Neural crest cell (in vitro differentiated cells): ENCODE data around the gene RAD23B. TPM values are rescaled to one million over a fixed set of nuclear protein-coding genes. Genes with fewer than 3 reads are reported as not detected.
A peak's percentile ranks its signal among the peaks of the same experiment; 100 is the strongest.

Source experiments
- DNase-seq: peaks from one replicate; pipeline ENCODE4 v3.0.0; 2021; ENCODE audit warnings: low read depth, mixed read lengths, low spot score
- H3K27ac Mint-ChIP-seq: one replicate; pipeline ENCODE4 v1.8.0; 2021; ENCODE audit warnings: mild to moderate bottlenecking, mixed read lengths; ENCODE audit not compliant: unreplicated experiment
- H3K27me3 Mint-ChIP-seq: 2 replicates; pipeline ENCODE4 v1.8.0; 2021; ENCODE audit warnings: low read depth, mild to moderate bottlenecking, mixed read lengths
- H3K36me3 Mint-ChIP-seq: 2 replicates; pipeline ENCODE4 v1.8.0; 2021; ENCODE audit warnings: low read depth, mild to moderate bottlenecking, mixed read lengths
- H3K4me1 Mint-ChIP-seq: 2 replicates; pipeline ENCODE4 v1.8.0; 2021; ENCODE audit warnings: mixed read lengths
- H3K4me3 Mint-ChIP-seq: one replicate; pipeline ENCODE4 v1.8.0; 2021; ENCODE audit warnings: mild to moderate bottlenecking, mixed read lengths
- H3K9me3 Mint-ChIP-seq: 2 replicates; pipeline ENCODE4 v1.8.0; 2021; ENCODE audit warnings: mixed read lengths
- total RNA-seq: library from RNA; stranded (reverse); gene quantifications from 2 replicates; pipeline ENCODE4 v1.2.1, GENCODE V29; 2021
- TF ChIP-seq, protein P1 (sequence below): fragments of 200-600 bp; sonication (generic); conservative IDR thresholded peaks from 2 replicates; pipeline ENCODE4 v1.5.0; 2021; ENCODE audit warnings: antibody characterized with exemption, mild to moderate bottlenecking

RAD23B gene
- total RNA-seq, 1 donor from 2014 or later: 141 TPM

DNA sequence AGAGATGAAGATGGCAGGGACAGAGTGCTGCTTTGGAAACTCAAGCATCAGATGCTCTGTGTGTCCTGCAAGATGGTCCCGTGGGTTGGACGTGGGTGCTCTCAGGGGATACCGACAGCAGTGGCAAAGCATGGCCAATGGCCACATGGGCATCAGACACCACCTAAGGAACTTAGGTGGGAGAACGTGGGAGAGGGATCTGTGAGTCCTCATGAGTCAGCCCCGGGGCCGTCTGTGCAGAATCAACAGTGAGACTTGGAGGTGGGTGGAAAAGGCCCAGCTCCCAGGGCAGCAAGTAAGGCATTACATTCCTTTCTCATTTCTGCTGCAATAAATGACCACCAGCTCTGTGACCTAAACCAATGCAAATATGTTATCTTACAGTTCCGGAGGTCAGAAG, 77.0 kb downstream of the RAD23B start:
- Mint-ChIP-seq H3K4me3 (no peak overlapping the region), H3K27ac (no peak overlapping the region), H3K36me3 (no peaks in the 10 kb centered on the region), H3K27me3 (no peaks in the 10 kb centered on the region), H3K9me3 (peaks cover 2% of the 10 kb centered on the region), H3K4me1 (peaks cover 23% of the 10 kb centered on the region)
- TF ChIP-seq, protein P1, sequence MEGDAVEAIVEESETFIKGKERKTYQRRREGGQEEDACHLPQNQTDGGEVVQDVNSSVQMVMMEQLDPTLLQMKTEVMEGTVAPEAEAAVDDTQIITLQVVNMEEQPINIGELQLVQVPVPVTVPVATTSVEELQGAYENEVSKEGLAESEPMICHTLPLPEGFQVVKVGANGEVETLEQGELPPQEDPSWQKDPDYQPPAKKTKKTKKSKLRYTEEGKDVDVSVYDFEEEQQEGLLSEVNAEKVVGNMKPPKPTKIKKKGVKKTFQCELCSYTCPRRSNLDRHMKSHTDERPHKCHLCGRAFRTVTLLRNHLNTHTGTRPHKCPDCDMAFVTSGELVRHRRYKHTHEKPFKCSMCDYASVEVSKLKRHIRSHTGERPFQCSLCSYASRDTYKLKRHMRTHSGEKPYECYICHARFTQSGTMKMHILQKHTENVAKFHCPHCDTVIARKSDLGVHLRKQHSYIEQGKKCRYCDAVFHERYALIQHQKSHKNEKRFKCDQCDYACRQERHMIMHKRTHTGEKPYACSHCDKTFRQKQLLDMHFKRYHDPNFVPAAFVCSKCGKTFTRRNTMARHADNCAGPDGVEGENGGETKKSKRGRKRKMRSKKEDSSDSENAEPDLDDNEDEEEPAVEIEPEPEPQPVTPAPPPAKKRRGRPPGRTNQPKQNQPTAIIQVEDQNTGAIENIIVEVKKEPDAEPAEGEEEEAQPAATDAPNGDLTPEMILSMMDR: no peak
- DNase-seq: no peak

DNA sequence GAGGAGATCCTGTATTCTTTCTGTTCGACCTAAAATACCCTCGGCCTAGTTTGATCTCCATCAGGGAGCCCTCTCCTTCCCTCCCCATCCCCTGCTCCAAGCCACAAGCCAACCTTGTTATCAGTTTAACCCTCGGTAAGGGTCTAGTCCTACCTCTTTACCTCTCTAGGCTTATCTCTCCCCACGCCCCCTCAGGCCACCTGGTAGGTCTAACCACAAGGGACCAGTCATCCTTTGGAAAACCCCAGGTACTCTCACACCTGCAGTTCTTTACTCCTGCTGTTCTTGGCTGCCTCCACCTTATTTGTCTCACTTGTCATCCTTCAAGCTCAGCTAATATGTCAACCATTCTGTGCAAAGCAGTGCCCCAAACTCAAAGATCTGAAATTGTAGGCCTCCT, 78.7 kb downstream of the RAD23B start:
- Mint-ChIP-seq H3K4me1 (peaks cover 24% of the 10 kb centered on the region), H3K36me3 (no peaks in the 10 kb centered on the region), H3K9me3 (peaks cover 2% of the 10 kb centered on the region), H3K4me3 (no peak overlapping the region), H3K27ac (peak overlapping the region; percentile 27), H3K27me3 (no peaks in the 10 kb centered on the region)
- DNase-seq: no peak
- TF ChIP-seq, protein P1: no peak

DNA sequence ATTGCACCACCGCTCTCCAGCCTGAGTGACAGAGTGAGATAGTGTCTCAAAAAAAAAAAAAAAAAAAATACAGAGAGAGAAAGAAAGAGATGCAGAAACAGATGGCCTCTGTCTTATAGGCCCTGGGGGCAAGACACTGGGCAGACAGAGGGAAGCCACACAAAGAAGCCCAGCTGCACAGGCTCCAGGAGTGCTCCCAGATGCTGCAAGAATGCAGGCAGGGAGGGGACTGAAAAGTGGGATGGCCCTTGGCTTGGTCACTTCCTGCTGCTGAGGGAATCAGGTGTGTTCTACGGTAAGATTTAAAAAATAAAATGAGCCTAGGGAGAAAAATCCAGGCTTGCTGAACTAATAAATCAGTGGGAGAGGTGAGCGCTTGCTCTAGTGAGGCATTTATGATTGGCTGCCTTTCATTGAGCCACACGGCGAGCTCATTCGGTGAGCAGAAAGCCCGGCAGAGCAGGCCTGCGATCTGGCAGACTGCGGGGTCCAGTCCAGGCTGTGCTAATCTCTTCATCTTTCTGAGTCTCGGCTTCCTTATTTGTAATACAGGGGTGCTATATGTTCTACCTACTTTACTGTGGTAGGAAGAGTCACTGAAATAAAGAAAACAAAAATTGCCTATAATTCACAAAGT, 80.6 kb downstream of the RAD23B start:
- Mint-ChIP-seq H3K27ac (peak overlapping the region; percentile 98), H3K36me3 (no peaks in the 10 kb centered on the region), H3K4me1 (peaks cover 29% of the 10 kb centered on the region), H3K4me3 (peak overlapping the region; percentile 78), H3K27me3 (no peaks in the 10 kb centered on the region), H3K9me3 (peaks cover 2% of the 10 kb centered on the region)
- TF ChIP-seq, protein P1: no peak
- DNase-seq: peak; percentile 46

DNA sequence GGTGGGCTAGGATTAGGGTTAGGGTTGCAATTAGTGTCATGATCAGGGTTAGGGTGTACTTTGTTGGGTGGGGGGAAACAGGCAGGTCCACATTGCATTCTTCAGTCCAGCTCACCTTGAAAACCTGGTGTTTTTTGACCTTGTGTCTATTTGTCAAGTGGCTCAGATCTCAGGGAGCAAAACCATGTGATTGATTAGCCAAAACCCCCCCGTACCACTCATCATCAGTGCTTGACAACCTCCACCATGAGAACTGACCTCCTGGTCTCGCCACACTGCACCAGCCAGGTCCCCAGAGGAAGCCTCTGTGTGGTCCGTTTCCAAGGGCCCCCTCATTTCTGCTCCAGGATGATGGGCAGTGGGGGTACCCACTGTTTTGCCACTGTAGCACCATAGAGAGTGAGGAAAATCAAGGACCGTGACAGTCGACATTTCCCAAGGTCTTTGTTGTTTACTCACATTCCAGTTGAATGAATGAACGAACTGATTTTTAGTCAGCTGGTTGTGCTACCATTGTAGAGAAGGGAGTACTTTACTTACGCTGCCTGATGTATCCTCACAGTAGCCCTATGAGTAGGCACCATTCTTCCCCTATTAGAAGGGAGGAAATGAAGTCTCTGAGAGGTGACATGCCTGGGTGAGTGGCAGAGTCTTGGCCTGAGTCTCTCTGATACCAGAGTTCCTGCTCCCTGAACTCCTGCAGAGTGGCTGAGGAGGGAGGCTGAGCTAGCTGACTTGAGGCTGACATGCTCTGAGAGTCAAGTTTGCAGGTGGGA, 84.8 kb downstream of the RAD23B start:
- no peak for DNase-seq
- Mint-ChIP-seq H3K9me3 (no peaks in the 10 kb centered on the region), H3K27me3 (no peaks in the 10 kb centered on the region), H3K27ac (peak overlapping the region; percentile 3), H3K4me3 (no peak overlapping the region), H3K36me3 (no peaks in the 10 kb centered on the region), H3K4me1 (peaks cover 22% of the 10 kb centered on the region)
- TF ChIP-seq, protein P1: no peak

DNA sequence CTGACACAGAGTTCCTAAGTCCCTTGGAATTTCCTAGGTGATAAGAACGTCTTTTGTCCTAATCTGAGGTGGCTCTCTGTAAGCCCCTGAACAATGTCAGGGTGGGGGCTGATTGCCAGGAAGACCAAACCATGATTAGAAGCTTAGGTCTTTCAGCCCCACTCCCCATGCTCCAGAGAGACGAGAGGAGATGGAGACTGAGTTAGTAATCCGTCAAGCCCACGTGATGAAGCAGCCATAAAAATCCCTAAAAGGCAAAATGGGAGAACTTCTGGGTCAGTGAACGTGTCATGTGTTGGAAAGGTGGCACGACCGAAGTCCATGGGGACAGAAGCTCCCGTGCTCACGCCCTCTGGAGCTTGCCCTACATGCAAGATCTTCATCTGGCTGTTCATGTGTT, 85.6 kb downstream of the RAD23B start:
- no peak for DNase-seq
- Mint-ChIP-seq H3K9me3 (no peaks in the 10 kb centered on the region), H3K4me3 (no peak overlapping the region), H3K27ac (no peak overlapping the region), H3K36me3 (no peaks in the 10 kb centered on the region), H3K27me3 (no peaks in the 10 kb centered on the region), H3K4me1 (peaks cover 17% of the 10 kb centered on the region)
- TF ChIP-seq, protein P1: no peak
